ENCODE data around the gene COL7A1. TPM values are rescaled to one million over a fixed set of nuclear protein-coding genes. Genes with fewer than 3 reads are reported as not detected.

COL7A1 gene
- total RNA-seq, 2 donors from 2014 or later = 15.7 to 16.6 TPM

GRCh38 chr3:48607519-48607918 lies 12.4 kb upstream of the COL7A1 start:
- Histone ChIP-seq H3K27me3 (ENCODE audit: control insufficient read depth, insufficient read depth, low read length, poor library complexity, severe bottlenecking) (no peaks in the 10 kb centered on the region), H3K9ac (ENCODE audit: extremely low read depth, low read length, poor library complexity, severe bottlenecking) (no peak overlapping the region), H3K36me3 (ENCODE audit: control insufficient read depth, insufficient read depth, low read length) (peaks cover 54% of the 10 kb centered on the region), H3K4me3 (ENCODE audit: low read length) (peak overlapping the region; percentile 92), H3K4me1 (ENCODE audit: control insufficient read depth, insufficient read depth, low read length) (no peaks in the 10 kb centered on the region), H3K27ac (ENCODE audit: low read depth, low read length) (no peak overlapping the region), H3K9me3 (ENCODE audit: control insufficient read depth, low read length) (no peaks in the 10 kb centered on the region)
- WGBS, 2 experiments (ENCODE audit: insufficient coverage in 1 of 2, insufficient read length in 1 of 2) = 91 to 94% methylated on average over 5 of the region's 5 CpGs
- H3K4me3 Mint-ChIP-seq = peak overlapping the region; percentile 96
- peaks cover 51% of the 10 kb centered on the region for H3K36me3 Mint-ChIP-seq (ENCODE audit: low read depth)
- H3K4me1 Mint-ChIP-seq = peaks cover 10% of the 10 kb centered on the region
- H3K27me3 Mint-ChIP-seq (ENCODE audit: insufficient read depth) = no peaks in the 10 kb centered on the region
- no peak overlapping the region for H3K27ac Mint-ChIP-seq
- DNase-seq = no peak
- H3K9me3 Mint-ChIP-seq = no peaks in the 10 kb centered on the region
- TF ChIP-seq CTCF (conservative IDR thresholded peaks at IDR 0.05) = no peak

- 94 to 97% methylated on average over 2 of the region's 2 CpGs for WGBS, 2 experiments (ENCODE audit: insufficient coverage in 1 of 2, insufficient read length in 1 of 2)
- Mint-ChIP-seq H3K27ac (no peak overlapping the region), H3K27me3 (ENCODE audit: insufficient read depth) (no peaks in the 10 kb centered on the region), H3K9me3 (no peaks in the 10 kb centered on the region), H3K4me3 (no peak overlapping the region), H3K4me1 (no peaks in the 10 kb centered on the region), H3K36me3 (ENCODE audit: low read depth) (peaks cover 77% of the 10 kb centered on the region)
- Histone ChIP-seq H3K36me3 (ENCODE audit: control insufficient read depth, insufficient read depth, low read length) (peaks cover 76% of the 10 kb centered on the region), H3K9ac (ENCODE audit: extremely low read depth, low read length, poor library complexity, severe bottlenecking) (no peak overlapping the region), H3K27me3 (ENCODE audit: control insufficient read depth, insufficient read depth, low read length, poor library complexity, severe bottlenecking) (no peaks in the 10 kb centered on the region), H3K4me3 (ENCODE audit: low read length) (no peak overlapping the region), H3K9me3 (ENCODE audit: control insufficient read depth, low read length) (no peaks in the 10 kb centered on the region), H3K4me1 (ENCODE audit: control insufficient read depth, insufficient read depth, low read length) (no peaks in the 10 kb centered on the region), H3K27ac (ENCODE audit: low read depth, low read length) (no peak overlapping the region)
- DNase-seq = no peak
- no peak for TF ChIP-seq CTCF (conservative IDR thresholded peaks at IDR 0.05)
Observed at GRCh38 chr3:48601622-48601994, 6.5 kb upstream of the COL7A1 start.

- TF ChIP-seq CTCF (conservative IDR thresholded peaks at IDR 0.05) = no peak
- Histone ChIP-seq H3K27ac (ENCODE audit: low read depth, low read length) (no peak overlapping the region), H3K36me3 (ENCODE audit: control insufficient read depth, insufficient read depth, low read length) (peaks cover 70% of the 10 kb centered on the region), H3K9ac (ENCODE audit: extremely low read depth, low read length, poor library complexity, severe bottlenecking) (no peak overlapping the region), H3K9me3 (ENCODE audit: control insufficient read depth, low read length) (no peaks in the 10 kb centered on the region), H3K27me3 (ENCODE audit: control insufficient read depth, insufficient read depth, low read length, poor library complexity, severe bottlenecking) (no peaks in the 10 kb centered on the region), H3K4me3 (ENCODE audit: low read length) (no peak overlapping the region), H3K4me1 (ENCODE audit: control insufficient read depth, insufficient read depth, low read length) (no peaks in the 10 kb centered on the region)
- Mint-ChIP-seq H3K36me3 (ENCODE audit: low read depth) (peaks cover 74% of the 10 kb centered on the region), H3K4me3 (no peak overlapping the region), H3K27ac (no peak overlapping the region), H3K4me1 (peaks cover 4% of the 10 kb centered on the region), H3K9me3 (no peaks in the 10 kb centered on the region), H3K27me3 (ENCODE audit: insufficient read depth) (no peaks in the 10 kb centered on the region)
- WGBS, 2 experiments (ENCODE audit: insufficient coverage in 1 of 2, insufficient read length in 1 of 2) = 94 to 96% methylated on average over 19 of the region's 19 CpGs
- no peak for DNase-seq
Observed at GRCh38 chr3:48600711-48601621, 5.8 kb upstream of the COL7A1 start.
